ENCODE measurements around the gene STK11IP. TPM values are rescaled to one million over a fixed set of nuclear protein-coding genes. Genes with fewer than 3 reads are reported as not detected.

STK11IP gene
- total and polyA plus RNA-seq, 2 of the 4 experiments (the other 2 are of a cell fraction): 14.5 to 19.7 TPM

DNA sequence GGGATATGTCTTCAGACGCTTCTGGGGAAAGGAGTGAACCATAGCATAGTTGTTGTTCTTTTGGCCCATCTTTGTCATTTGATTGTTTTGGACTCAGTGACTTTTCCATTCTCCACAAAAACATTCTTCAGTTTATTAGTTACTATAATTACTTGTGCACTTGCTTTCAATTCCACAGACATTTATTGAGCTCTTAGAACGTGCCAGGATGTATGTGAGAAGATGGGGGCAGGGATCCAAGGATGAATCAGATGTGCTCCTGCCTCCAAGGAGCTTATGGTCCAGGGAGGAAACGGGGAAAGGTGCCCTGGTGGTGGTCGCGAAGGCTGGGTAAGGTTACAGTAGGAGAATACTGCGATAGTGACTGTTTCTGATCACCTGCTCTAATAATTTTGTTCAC, 22.9 kb downstream of the STK11IP start:
- Histone ChIP-seq H2BK120ac (ENCODE audit: low read depth, low read length) (no peak overlapping the region), H3K27ac (ENCODE audit: insufficient read depth, low read length) (no peak overlapping the region), H4K20me1 (ENCODE audit: insufficient read depth, low read length) (no peaks in the 10 kb centered on the region), H2AK5ac (ENCODE audit: low read depth, low read length) (no peak overlapping the region), H3K36me3 (ENCODE audit: control insufficient read depth, insufficient read depth, low read length) (peaks cover 6% of the 10 kb centered on the region; the same call in 1 of the 2 replicates), H3K9ac (ENCODE audit: low read depth, low read length) (no peak overlapping the region), H3K27me3 (ENCODE audit: control insufficient read depth, insufficient read depth, low read length) (peaks cover 32% of the 10 kb centered on the region), H2BK5ac (ENCODE audit: low read depth, low read length, poor library complexity, severe bottlenecking) (no peak overlapping the region), H3K4me1 (ENCODE audit: control insufficient read depth, insufficient read depth, low read length) (no peaks in the 10 kb centered on the region), H3K4me3 (ENCODE audit: insufficient read depth, low read depth, low read length) (no peak overlapping the region), H4K5ac (ENCODE audit: low read depth, low read length) (no peak overlapping the region), H2AK9ac (replicated peaks; ENCODE audit: low read depth, low read length, poor library complexity) (no peak overlapping the region), H4K8ac (ENCODE audit: low read depth in 2 of 2, low read length in 2 of 2) (no peak overlapping the region), H3K18ac (ENCODE audit: low read depth, low read length) (no peak overlapping the region), H3K9me1 (ENCODE audit: insufficient read depth, low read length) (no peaks in the 10 kb centered on the region; the same call in 1 of the 2 replicates), H3K9me3 (ENCODE audit: control insufficient read depth, insufficient read depth, low read length) (no peaks in the 10 kb centered on the region), H3K4ac (ENCODE audit: low read depth, low read length) (no peak overlapping the region), H3K14ac (replicated peaks; ENCODE audit: low read depth, low read length) (no peak overlapping the region), H3K56ac (ENCODE audit: extremely low read depth, insufficient read depth, low read length) (no peak overlapping the region), H3K23ac (ENCODE audit: low read depth, low read length) (no peak overlapping the region), H4K91ac (ENCODE audit: insufficient read depth, low read depth, low read length) (no peak overlapping the region), H3K79me1 (ENCODE audit: low read depth in 1 of 2, low read length in 2 of 2) (no peaks in the 10 kb centered on the region), H2BK15ac (ENCODE audit: low read depth, low read length) (no peak overlapping the region), H2BK20ac (ENCODE audit: low read depth, low read length) (no peak overlapping the region), H3K4me2 (ENCODE audit: low read depth, low read length) (no peak overlapping the region), H2AFZ (replicated peaks; ENCODE audit: low read length, poor library complexity) (no peak overlapping the region)
- no TSS peak for BruUV-seq (replicated peaks)
- dilution Hi-C loops (cut with HindIII; ENCODE audit: low sequenced_read_pairs, unreplicated experiment): no loop called here
- DNase-seq (no peak), ATAC-seq (ENCODE audit: low read depth) (no peak)
- WGBS, 2 experiments (ENCODE audit: extremely low coverage in 2 of 2, insufficient read length in 1 of 2): no CpG with 5 or more reads among the region's 6 CpGs
- TF ChIP-seq SMC3 (IDR thresholded peaks at IDR 0.05; ENCODE audit: low read depth, low read length) (no peak), CEBPB (IDR thresholded peaks at IDR 0.05; ENCODE audit: low read depth, low read length) (no peak), MAFK (IDR thresholded peaks at IDR 0.05; ENCODE audit: low read depth, low read length) (no peak), POLR2A (IDR thresholded peaks at IDR 0.05; ENCODE audit: low read depth, low read length) (no peak), MAZ (IDR thresholded peaks at IDR 0.05; ENCODE audit: borderline replicate concordance, low read depth, low read length) (no peak), RFX5 (IDR thresholded peaks at IDR 0.05; ENCODE audit: low read depth, low read length) (no peak), BHLHE40 (IDR thresholded peaks at IDR 0.05; ENCODE audit: low read depth, low read length) (no peak), NFE2L2 (IDR thresholded peaks at IDR 0.05; ENCODE audit: low read depth, low read length) (no peak), MXI1 (IDR thresholded peaks at IDR 0.05; ENCODE audit: borderline replicate concordance, low read depth, low read length) (no peak)
- POLR2A ChIA-PET (ENCODE audit: unreplicated experiment): no interaction called here
- intact Hi-C loops (cut with micrococcal nuclease): no loop called here
- CTCF ChIA-PET: interaction anchor here (0.7 to 1.2 kb wide), 2 partner anchors 22 to 87 kb away, joined by 3 to 5 read pairs; no protein-coding TSS in a partner anchor
- in situ Hi-C loops (cut with MboI; ENCODE audit: low sequenced_read_pairs): no loop called here

All from IMR-90 (cell line).